DMS53 treated with DMSO at 0.1 percent for 48 hours (cell line): ENCODE data around the gene MED13L.

ENCODE experiments used
- DNase-seq: peaks from one replicate; lab custom pipeline; 2025; ENCODE audit not compliant: unreplicated experiment; lab: John Stamatoyannopoulos, UW

Gene MED13L

DNA sequence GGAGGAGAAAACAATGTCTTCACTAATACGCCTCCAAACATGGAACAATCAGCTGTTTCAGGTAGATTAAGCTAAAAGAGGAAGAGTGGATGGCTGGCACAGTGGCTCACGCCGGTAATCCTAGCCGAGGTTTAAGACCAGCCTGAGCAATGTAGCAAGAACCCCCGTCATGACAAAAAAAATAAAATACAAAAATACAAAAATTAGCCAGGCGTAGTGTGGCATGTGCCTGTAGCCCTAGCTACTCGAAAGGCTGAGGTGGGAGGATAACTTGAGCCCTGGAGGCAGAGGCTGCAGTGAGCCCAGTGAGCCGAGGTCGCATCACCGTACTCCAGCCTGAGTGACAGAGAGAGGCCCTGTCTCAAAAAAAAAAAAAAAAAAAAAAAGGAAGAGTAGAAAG, 1.2 kb upstream of the MED13L start:
- DNase-seq = no peak

DNA sequence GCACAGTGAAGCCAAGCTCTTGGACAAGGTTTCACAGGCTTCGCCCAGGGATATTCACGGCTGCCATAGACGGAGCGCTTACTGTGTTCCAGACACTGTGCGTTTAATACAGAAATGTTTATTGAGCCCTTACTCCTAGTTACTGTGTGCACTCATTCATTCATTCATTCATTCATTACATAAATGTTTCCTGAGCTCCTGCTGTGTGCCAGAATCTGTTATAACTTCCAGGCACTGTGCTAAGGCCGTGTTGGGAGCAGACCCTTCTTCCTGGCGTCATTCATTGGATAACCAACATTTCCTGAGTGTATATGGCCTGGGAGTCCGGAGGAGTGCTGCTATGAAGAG, 760 bp upstream of the MED13L start:
- DNase-seq = no peak

DNA sequence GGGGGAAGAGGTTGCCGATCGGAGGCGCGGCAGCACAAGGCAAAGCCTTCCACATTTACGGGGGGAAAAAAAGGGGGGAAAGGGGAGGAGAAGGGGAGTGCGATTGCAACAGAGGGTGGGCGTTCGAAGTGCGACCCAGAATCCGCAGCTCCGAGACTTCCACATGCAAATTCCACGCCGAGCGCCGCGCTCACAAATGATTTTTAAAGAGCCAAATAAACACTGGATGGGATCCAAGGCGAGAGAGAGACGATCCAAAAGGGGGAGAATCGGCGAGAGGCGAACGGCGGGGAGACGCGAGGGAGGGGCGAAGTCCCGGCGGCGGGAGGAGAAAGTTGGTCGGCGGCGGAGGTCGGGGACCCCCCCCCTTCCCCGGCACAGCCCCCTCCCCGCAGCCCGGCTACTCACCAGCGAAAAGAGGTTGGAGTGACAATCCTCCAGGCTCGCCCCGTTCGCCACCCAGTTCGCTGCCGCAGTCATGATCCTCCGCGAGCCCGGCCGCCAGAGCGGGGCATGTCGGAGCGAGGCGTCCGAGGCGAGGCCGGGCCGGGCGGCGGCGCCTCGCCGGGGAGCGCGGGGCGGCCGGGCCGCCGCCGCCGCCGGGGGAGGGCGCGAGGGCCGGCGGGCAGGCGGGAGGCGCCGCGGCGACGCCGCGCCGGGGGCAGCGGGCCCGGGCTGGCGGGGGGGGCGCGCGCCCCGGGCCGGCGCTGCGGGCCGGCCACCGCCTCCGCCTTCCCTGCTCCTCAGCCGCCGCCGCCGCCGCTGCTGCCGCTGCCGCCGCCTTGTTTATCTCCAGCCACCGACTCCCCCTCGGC, 634 bp downstream of the MED13L start:
- no peak for DNase-seq

DNA sequence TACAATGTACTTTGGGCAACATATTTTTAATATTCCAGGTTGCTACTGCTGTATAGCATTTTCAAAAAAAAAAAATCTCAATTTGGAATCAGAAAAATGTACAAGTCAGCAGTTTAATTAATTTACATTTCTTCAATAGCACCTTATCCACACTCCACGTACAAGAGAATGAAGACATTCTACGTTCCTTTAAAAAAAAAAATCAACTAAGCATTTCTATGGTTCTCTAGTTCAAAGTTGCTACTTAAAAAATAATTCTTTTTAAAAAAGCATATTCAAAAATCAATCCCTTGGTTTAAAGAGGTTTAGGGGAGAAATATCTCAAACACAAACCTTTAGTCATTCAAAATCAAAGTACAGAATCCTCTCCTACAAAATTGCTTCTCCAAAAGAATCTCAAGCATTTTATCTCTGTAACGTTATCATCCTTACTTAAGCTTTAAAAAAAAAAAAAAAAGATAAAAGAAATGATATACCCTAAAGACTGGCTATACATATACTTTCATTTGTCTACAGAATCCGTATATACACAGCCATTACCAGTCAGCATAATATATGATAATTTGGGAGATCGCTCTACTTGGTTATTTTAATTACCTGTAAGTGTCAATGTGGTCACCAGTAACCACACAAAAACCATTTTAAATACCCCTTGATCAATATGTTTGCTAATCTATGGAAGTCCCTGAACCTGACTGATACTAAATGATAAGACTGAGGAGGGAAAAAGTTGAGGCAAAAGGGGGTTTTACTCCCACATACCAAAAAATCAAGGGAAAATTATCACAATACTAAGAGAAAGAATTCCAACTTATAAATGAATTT, 2.7 kb downstream of the MED13L start:
- DNase-seq = no peak

DNA sequence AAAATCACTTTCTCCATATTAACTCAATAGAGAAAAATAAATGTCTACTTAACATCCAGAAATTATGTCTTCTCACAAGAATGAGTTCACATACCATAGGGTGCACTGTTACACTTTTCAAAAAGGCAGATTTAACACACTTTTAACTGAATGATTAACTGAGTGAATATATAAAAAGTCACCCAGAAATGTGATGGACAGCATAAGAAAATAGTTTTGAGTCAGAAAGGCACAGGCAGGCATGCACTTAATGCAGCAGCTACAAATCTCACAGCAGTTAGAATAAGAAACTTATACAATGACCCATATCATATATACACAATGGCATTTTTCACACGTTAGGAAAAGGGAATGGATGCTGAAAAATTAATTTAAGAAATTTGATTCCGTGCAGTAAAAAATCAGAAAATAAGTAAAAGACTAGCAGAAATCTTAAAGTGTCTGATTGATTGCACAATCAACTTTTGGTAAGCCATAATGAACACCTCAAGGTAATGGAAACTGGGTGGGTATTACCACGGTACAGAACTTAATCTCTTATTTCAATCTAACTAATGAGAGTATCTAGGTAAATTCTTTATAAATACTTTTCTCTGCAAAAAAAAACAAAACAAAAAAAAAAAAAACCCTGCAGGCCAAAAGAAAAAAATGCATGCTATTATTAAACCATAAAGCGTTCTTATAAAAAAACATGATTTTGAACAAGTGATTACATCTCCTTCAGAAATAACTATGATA, 3.5 kb downstream of the MED13L start:
- no peak for DNase-seq

DNA sequence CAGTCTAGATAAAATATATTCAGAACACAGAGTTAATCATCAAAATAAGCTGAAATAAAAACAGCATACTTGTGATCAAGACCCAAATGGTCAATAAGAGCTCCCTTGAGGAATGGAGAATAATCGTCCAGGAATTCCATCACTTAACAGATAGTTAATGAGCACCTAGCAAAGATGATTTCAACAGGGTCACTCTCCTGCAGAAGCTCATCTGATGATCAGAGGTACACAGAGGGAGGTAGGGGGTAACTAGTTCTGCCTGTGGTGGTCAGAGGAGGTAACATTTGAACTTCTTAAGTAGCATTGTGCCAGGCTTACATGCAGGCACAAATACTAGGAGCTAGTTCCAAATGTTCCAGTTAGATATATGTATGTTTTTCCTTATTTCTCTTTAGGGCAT, 9.5 kb downstream of the MED13L start:
- DNase-seq = no peak

DNA sequence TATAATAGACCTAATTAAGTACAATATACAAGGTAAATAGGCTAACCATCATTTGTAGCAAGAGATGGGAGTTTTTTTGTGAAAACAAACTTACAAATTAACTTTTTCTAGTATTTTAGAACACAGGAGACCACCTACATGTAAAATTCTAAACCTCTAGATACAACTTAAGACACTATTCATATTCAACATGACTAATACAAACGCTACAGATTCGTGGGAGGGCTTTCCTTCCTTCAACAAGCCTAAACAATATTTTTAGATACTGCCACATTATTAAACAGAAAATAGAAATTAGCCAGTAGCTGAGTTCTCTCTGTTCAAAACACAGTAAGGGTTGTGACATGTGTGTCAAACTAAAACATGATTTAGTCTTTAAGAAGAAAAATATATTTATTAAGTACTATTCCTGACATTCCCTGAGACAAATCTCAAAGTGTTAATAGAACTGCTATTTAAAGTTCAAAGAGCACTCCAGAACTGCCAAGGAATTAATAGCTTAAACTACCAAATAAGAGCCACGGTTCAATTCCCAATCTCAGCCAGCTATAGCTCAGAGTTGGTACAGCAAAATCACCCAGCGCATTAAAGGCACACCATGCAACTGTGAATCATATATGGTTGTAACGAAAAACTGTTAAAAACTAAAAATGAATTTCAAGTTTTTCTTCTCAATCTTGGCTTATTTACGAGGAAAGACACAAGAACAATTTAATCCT, 10.7 kb downstream of the MED13L start:
- DNase-seq = no peak

DNA sequence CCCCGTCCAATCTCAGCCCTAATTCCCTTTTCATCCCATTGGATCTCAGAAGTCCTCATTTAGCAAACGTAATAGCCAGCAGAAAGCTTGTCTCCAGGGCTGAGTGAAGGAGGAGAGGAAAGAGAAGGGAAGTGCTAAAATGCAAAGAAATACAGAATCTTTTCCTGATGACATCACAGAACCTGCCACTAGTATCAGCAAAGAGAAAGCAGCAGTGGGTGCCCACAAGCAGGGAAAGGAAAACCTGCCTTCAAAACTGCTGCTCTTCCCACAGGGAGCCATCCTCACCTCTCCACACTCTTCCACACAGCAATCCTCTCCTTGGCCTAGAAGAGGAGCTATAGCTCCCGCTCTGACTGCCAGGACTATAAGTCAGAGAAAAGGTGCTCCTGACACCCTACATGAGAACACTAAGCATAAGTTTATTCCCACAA, 11.3 kb downstream of the MED13L start:
- DNase-seq = no peak

DNA sequence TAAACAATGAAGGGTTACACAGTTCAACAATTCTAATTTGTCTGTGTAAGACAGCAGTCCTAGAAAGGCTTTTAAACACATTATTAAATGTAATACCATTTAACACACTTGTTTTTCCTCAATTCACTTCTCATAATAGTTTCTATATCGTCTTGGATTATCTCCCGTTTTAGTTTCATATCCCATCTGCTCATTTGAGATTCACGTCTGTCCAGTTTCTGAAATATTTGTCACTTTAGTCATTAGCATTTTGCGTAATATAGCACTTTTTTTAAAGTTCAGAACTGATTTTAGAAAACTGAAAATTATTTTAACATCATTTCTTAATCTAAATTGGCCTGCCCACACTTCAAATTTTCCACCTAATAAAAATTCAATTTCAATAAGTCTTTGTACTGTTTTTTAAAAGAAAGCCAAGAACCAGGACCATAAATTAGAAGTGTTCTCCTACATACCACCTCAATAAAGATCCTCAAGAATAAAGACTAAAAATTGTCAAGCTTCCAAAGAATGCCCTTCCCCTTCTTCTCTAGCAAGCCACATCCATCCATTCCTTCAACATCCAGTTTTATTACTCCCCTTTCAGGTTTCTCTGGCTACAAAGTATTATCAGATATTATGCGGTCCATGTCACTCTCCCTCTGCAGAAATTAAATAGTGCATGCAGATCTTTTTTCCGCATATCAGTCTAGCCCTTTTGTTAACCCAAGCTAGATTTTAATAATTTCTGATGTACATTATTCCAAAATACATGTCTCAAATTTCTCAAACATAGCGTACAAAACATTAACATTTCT, 11.9 kb downstream of the MED13L start:
- DNase-seq = no peak

DNA sequence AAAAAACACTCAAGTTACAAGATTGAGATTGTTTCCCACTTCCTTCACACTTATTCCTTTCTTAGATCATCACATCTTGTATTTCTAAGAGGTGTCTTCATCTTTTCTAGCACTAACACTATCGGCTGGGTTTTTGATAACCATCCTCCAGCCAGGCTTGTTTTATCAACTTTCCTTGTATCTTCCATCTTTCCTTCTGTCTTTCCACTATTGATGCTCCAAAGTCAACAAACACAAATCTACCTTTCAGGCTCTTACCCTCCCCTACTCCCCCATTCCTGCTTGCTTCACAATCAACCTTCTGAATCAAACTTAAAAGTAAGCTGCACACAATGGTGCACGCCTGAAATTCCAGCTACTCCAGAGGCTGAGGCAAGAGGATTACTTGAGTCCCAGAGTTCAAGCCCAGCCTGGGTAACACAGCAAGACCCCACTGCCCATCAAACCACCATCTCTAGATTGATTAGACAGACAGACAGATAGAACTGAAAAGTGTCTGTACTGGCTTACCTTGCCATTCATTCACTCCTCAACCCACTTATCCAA, 12.9 kb downstream of the MED13L start:
- no peak for DNase-seq

DNA sequence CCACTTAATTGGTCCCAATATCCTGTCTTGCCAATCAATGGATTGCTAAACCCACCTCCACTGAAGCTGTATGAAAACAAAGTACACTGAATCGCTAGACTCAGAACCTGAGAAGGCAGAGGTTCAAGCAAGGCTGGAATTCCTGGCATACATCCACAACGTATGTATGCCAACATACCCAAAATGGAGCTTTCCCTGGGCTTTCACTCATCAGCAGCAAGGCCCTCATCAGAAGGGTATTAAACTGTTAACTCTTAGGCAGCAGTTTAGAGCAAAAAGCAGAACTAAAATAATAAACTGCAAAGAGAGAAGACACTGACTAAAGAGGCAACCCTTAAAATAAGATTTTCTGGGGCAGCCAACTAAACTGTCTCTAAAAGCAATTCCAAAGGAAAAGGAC, 13.6 kb downstream of the MED13L start:
- no peak for DNase-seq

DNA sequence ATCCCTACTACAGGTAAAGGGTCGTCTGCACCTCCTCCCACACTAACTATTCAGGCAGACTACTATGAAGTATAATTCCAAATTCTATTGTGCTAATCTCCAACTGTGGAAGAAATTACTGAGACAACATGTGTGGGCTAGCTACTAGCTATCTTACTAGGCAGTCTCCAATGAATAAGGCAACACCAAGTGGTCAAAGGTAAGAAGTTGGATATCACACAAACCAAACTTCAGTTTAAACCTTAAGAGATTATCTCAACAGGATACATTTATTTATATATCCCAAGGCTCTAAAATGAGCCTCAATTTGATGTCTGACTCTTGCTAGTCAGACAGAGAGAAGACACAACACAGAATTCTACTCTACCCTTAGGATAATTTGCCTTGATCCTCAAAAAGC, 14.1 kb downstream of the MED13L start:
- DNase-seq = no peak

DNA sequence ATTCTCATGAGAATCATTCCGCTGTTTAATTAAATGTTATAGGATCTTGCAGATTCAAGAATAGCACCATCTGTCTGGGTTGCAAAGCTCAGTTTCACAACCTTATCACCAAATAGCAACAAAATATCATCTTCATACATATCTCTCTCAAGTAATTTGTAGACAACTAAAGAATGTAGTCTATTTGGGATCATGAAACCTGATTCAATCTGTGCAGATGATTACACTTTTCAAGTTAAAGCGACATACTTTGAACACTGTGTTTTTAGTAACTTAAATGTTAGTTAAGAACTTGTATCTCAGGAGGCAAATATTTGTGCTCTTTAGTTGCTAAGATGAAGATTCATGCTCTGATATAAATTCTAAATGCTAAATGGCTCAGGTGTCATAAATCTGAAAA, 14.8 kb downstream of the MED13L start:
- no peak for DNase-seq

DNA sequence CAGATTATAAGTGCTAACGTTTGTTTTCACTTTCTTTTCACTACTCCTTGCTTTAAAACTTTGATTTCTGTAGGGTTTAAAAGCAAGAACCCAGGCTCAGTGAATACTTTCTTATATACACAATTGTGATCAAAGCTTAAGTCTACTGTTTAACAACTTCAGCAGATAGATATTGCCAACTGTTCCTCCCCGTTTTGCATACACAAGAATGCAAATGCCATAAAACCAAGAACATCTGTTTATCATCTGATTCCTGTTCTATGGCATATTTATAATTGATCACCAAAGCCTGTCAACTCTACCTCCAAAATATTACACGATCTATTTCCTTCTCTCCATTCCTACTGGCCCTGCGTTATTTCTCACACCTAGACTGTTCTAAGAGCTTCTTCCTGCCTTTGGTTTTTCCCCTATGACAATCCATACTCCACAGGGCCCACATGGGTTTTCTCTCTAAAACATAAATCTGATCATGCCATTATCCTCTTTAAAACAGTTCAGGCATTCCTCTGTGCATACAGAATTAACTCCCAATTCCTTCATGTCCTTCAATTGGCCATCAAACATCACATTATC, 15.9 kb downstream of the MED13L start:
- DNase-seq = no peak

DNA sequence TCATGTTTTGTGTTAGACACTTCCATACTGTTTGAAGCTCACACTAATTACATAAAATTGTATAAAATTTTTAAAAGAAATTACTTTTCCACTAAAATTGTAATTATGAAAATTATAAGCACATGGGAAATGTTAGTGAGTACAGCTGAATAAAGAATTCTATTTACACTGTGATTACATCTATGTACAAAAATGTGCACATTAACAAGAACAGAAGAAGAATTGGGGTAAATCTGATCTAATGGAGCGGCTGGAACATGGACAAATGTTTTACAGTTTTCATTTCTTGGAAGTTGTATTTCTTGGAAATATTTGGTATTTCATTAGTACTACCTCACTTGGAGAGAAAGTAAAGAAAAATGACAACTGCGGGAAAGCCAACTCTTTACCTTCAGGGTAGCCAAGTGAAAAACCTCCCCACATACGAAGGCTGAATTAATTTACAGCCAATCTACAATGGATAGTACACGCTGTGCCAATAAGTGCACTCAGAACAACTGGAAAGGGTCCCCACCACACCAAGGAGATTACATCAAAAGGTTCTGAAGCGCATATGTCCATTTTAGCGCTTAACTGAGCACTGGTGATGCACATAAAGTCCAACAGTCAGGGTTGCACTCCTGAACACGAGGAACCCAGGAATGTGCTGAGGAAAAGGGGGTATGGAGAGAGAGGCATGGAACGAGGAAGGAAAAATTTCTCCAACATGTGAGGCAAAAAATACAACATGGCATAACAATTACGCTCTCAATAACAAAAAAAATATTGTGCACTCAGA, 17.5 kb downstream of the MED13L start:
- no peak for DNase-seq

DNA sequence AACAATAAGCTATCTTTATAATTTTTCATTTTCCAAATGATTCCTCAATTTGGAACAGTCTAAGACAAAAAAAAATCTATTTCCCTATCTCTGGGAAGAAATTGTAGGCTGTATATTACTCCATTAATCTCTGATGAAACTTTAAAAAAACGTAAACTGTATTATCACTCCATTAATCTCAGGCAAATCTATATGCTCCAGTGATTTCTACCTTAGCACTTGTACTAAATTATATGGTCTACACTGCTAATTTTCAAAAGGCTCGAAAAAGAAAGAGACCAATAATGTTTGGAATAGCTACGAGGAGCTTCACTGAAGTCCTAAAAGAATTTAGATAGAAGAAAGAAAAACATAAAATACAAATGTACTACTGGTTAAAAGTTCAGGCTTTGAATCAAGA, 19.7 kb downstream of the MED13L start:
- no peak for DNase-seq

DNA sequence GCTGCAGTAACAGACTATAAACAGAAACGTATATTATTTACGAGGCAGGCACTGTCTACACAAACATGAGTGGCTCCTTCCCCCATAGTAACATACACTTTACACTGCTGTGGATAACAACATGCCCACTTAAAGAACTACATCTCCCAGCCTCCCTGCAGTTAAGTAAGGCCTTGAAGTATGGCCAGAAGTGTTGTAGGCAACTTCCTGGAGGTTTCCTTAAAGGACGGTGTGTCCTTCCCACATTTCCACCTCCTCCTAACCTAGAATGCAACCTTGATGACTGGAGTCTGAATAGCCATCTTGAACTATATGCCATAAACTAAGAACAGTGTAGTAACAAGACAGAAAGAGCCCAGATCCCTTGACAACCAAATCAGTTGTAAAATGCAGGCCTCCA, 20.3 kb downstream of the MED13L start:
- no peak for DNase-seq

DNA sequence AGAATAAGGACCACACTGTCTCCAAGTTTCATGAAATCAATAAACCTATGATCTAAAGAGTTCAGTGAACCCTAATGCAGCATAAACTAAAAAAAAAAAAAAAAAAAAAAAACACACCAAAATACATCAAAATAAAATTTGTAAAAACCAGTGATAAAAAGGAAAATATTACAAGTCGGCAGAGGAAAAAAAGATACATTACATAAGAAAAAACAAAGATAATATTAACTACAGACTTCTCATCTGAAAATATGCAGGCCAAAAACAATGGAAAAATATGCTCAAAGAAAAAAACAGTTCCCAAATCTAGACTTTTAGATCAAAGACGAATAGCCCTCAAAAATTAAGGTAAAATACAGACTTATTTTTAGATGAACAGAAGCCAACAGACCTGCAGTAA, 27.6 kb downstream of the MED13L start:
- no peak for DNase-seq

DNA sequence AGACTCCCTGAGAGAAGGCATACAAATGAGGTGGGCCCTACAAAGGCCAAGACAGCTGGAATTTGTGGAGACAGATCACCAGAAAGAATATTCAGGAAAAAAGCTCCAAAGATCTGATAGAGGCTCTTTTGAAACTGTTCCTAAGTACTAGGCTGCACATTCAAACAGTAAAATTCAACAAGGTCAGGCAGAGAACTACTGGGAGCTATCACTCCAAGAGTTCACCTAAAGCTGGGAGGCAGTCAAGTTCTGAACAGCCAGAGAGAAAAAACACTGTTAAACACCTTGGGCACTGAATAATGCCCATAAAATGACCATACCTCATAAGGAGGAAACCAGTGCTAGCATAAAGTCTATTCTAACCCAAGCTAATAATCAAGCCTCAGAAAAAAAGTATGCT, 28.6 kb downstream of the MED13L start:
- DNase-seq = no peak
